ENCODE data around the gene SFTA2. TPM values are rescaled to one million over a fixed set of nuclear protein-coding genes. Genes with fewer than 3 reads are reported as not detected.

Gene SFTA2
- total and polyA plus RNA-seq, 9 of the 15 experiments (the other 6 are each of a cell fraction or from before 2014, with no cell fraction given): not detected

DNA sequence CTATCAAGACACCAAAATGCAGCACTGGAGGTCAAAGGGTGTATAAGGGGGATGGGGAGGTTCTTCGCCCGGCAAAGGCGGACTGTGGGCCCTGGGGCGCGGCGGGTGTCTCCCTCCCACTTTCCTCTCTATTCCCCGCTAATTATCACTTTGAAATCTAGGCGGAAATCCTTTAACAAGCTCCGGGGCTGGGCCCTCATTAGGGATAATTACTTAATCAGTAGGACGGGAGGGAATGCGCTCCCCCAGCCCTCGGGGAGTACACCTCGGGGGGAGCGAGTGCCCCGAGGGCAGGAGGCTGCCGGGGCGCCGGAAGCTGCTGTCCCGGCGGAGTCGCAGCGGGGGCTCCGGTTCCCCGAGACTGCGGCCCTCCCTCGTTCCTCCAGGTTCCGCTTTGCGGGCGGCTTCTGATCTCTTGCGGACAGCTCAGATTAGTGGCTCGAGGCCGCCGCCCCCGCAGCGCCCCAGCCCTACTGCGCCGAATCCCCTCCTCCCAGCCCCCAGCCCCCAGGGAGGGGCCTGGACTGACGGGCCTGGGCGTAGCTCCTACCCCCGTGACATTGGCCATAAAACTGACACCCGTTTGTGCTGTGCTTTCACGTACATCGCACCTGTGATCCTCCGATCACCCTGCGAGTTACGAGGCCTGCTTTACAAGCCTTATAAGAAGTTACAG, 23.5 kb upstream of the SFTA2 start (continued):
- TF ChIP-seq ZNF407 (IDR thresholded peaks at IDR 0.05; ENCODE audit: low read depth) (no peak), TEAD2 (tag; IDR thresholded peaks at IDR 0.05) (no peak), HDAC1 (IDR thresholded peaks at IDR 0.05) (peak in 1 of 2 experiments; percentile 63; a peak in 2 of 4 replicates), ELF4 (CRISPR knock-in tag; IDR thresholded peaks at IDR 0.05) (no peak), CC2D1A (IDR thresholded peaks at IDR 0.05) (no peak), FOXP1 (CRISPR knock-in tag; IDR thresholded peaks at IDR 0.05) (no peak), XRCC4 (IDR thresholded peaks at IDR 0.05; ENCODE audit: extremely low read depth, insufficient read depth, insufficient read length) (no peak), SNIP1 (IDR thresholded peaks at IDR 0.05; ENCODE audit: low read depth) (no peak), ZNF76 (CRISPR knock-in tag; IDR thresholded peaks at IDR 0.05; ENCODE audit: borderline replicate concordance) (no peak), SP2 (IDR thresholded peaks at IDR 0.05; ENCODE audit: extremely low read depth, low read depth, low read length, poor library complexity, severe bottlenecking) (no peak), THAP7 (CRISPR knock-in tag; IDR thresholded peaks at IDR 0.05) (no peak), ZNF431 (CRISPR knock-in tag; IDR thresholded peaks at IDR 0.05) (no peak), TAL1 (IDR thresholded peaks at IDR 0.05) (peak; percentile 46; the same call in 1 of the 2 replicates), ZNF780A (CRISPR knock-in tag; IDR thresholded peaks at IDR 0.05) (no peak), SMARCA5 (IDR thresholded peaks at IDR 0.05) (no peak; the same call in 1 of the 2 replicates), PHB (CRISPR knock-in tag; IDR thresholded peaks at IDR 0.05) (no peak; the same call in 1 of the 2 replicates), HDAC2 (IDR thresholded peaks at IDR 0.05) (peak; percentile 50; the same call in 1 of the 2 replicates)
- TF ChIP-seq, protein P1, sequence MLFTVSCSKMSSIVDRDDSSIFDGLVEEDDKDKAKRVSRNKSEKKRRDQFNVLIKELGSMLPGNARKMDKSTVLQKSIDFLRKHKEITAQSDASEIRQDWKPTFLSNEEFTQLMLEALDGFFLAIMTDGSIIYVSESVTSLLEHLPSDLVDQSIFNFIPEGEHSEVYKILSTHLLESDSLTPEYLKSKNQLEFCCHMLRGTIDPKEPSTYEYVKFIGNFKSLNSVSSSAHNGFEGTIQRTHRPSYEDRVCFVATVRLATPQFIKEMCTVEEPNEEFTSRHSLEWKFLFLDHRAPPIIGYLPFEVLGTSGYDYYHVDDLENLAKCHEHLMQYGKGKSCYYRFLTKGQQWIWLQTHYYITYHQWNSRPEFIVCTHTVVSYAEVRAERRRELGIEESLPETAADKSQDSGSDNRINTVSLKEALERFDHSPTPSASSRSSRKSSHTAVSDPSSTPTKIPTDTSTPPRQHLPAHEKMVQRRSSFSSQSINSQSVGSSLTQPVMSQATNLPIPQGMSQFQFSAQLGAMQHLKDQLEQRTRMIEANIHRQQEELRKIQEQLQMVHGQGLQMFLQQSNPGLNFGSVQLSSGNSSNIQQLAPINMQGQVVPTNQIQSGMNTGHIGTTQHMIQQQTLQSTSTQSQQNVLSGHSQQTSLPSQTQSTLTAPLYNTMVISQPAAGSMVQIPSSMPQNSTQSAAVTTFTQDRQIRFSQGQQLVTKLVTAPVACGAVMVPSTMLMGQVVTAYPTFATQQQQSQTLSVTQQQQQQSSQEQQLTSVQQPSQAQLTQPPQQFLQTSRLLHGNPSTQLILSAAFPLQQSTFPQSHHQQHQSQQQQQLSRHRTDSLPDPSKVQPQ (CRISPR knock-in tag; IDR thresholded peaks at IDR 0.05; ENCODE audit: borderline replicate concordance): no peak

All from K562 (cell line).